Ovary (tissue), 10 donors: ENCODE data around the gene IFNA1. TPM values are rescaled to one million over a fixed set of nuclear protein-coding genes. Genes with fewer than 3 reads are reported as not detected.

Experiments
- DNase-seq, 5 donors: peaks; one replicate each; pipeline ENCODE4 v3.0.0-alpha.2; 2019 to 2020
- H3K27ac ChIP-seq, 2 donors: fragments of 200-600 bp; one replicate each; pipeline versions ENCODE4 v1.5.1 to v1.8.0; 2019 to 2022
- H3K27me3 ChIP-seq: fragments of 200-600 bp; one replicate; pipeline ENCODE4 v1.8.0; 2022
- H3K36me3 ChIP-seq: fragments of 200-600 bp; sonication (generic); one replicate; pipeline ENCODE4 v1.5.1; 2019
- H3K4me1 ChIP-seq: one replicate; pipeline ENCODE4 v1.8.1; 2013; ENCODE audit warnings: mild to moderate bottlenecking, moderate library complexity; ENCODE audit not compliant: insufficient read depth
- H3K4me3 ChIP-seq: fragments of 200-600 bp; sonication (generic); one replicate; pipeline ENCODE4 v1.5.1; 2017
- H3K9me3 ChIP-seq, 2 donors: fragments of 200-600 bp in 1 of 2; sonication (generic) in 1 of 2; one replicate each; pipeline versions ENCODE4 v1.5.1 to v1.8.1; 2013 to 2019; ENCODE audit warnings: mild to moderate bottlenecking in 1 of 2, moderate library complexity in 1 of 2
- CTCF ChIP-seq, 3 donors: fragments of 450-650 bp in 2 of 3; fragments of 200-600 bp in 1 of 3; IDR thresholded peaks; one replicate each; pipeline versions ENCODE4 v1.5.1 to v1.8.0; 2016 to 2022; ENCODE audit warnings: antibody characterized with exemption in 3 of 3, mild to moderate bottlenecking in 1 of 3
- EP300 ChIP-seq: sonication (generic); formaldehyde crosslinking; IDR thresholded peaks from one replicate; pipeline ENCODE4 v1.6.1; 2017; ENCODE audit warnings: antibody characterized with exemption
- POLR2A ChIP-seq: fragments of 450-650 bp; IDR thresholded peaks from one replicate; pipeline ENCODE4 v1.6.1; 2017; ENCODE audit warnings: antibody characterized with exemption, mild to moderate bottlenecking, moderate library complexity
- WGBS, 3 donors: extraction: QIAGEN DNeasy Blood & Tissue Kit in 1 of 3; methylation state at CpG; one replicate each; pipeline versions ENCODE4 v1.1.5 to v1.1.7; 2013 to 2017; 5-methylcytosine and 5-hydroxymethylcytosine counted together
- intact Hi-C, 4 donors: fragments of 100-400 bp; cut with DNase I; formaldehyde crosslinking; loops; one replicate each; pipeline versions ENCODE4 v1.11.0 to v1.15.1; 2022 to 2023
- long read RNA-seq, 3 donors: library from polyadenylated mRNA in 2 of 3; unstranded in 2 of 3; transcript quantifications; one replicate each; pipeline ENCODE4 v2.0.0 and lab custom pipeline, GENCODE V29; 2021 to 2026
- polyA plus RNA-seq, 2 donors: library from polyadenylated mRNA; stranded (reverse); fragments of 200-250 nt in 1 of 2; fragments of 350-450 nt in 1 of 2; fragmentation: Illumina TruSeq in 1 of 2; extraction: RNeasy Lipid Tissue Mini Kit (QIAGEN cat#74804) in 1 of 2; gene quantifications; one replicate each; pipeline ENCODE4 v1.2.3, GENCODE V29; 2013 to 2014
- total RNA-seq, 7 donors: library from RNA; depleted of rRNA in 2 of 7; stranded (reverse); fragments of >200 nt in 2 of 7; fragmentation: NEBNext Ultra II Directional in 3 of 7; extraction: Animal tissue kit (Norgen Biotek cat#: 25700) in 3 of 7; gene quantifications; one replicate each; pipeline versions ENCODE4 v1.1.0 to v1.2.4, GENCODE V29; 2016 to 2023
- donor health status: DM: no; HTN: no; CAD: no; lungs with moderate emphysema.
- donor health status: DM: no; HTN: no; CAD: no.
- donor health status: Bipolar disorder and iron deficiency.
- donor health status: DM: yes; HTN: yes; CAD: no.
- donor health status: DM: no; HTN: no; CAD: no.
- donor health status: DM: yes; HTN: yes; CAD: no.

The IFNA1 gene
- total RNA-seq (not detected), polyA plus RNA-seq (not detected)
- long read RNA-seq, donor 1: 0 reads
- long read RNA-seq, donor 2: 0 reads
- long read RNA-seq, donor 3: 0 reads

GRCh38 chr9:21440139-21440538, at the start of gene IFNA1:
Gene IFNA1 (plus strand): TSS chr9:21440439. CDS start chr9:21440508, 69 bp downstream.
- Histone ChIP-seq H3K36me3 (no peaks in the 10 kb centered on the region), H3K27me3 (no peaks in the 10 kb centered on the region), H3K4me1 (no peaks in the 10 kb centered on the region), H3K27ac (no peak within 1 kb of the TSS), H3K9me3 (no peaks in the 10 kb centered on the region), H3K4me3 (no peak within 1 kb of the TSS)
- intact Hi-C loops: no loop called here
- DNase-seq: no peak
- WGBS, 3 donors: 88 to 92% (median 89%) methylated on average over 4 of the region's 4 CpGs
- TF ChIP-seq CTCF (IDR thresholded peaks at IDR 0.05) (no peak), POLR2A (no peak), EP300 (no peak)

- H3K4me3 ChIP-seq: no peak overlapping the region
- no peaks in the 10 kb centered on the region for H3K9me3 ChIP-seq
- no peaks in the 10 kb centered on the region for H3K27me3 ChIP-seq
- WGBS, 3 donors: 77 to 88% (median 87%) methylated on average over 6 of the region's 6 CpGs
- TF ChIP-seq POLR2A (no peak), EP300 (no peak), CTCF (IDR thresholded peaks at IDR 0.05) (no peak)
- H3K4me1 ChIP-seq: no peaks in the 10 kb centered on the region
- no peaks in the 10 kb centered on the region for H3K36me3 ChIP-seq
- no peak for DNase-seq
- intact Hi-C loops: loop anchor here in 1 of 4 donors (10.0 kb wide), 1 partner anchor 67 kb away; no protein-coding TSS in a partner anchor
- H3K27ac ChIP-seq: no peak overlapping the region
These were observed 48.0 kb upstream of the IFNA1 start for GRCh38 chr9:21392270-21392669.

GRCh38 chr9:21395778-21396717, 44.2 kb upstream of the IFNA1 start:
- 6 to 7% (median 6%) methylated on average over 40 of the region's 40 CpGs for WGBS, 3 donors
- peak overlapping the region; percentile 37 for H3K4me3 ChIP-seq
- no peaks in the 10 kb centered on the region for H3K36me3 ChIP-seq
- intact Hi-C loops: loop anchor here in 3 of 4 donors (5.0 to 10.0 kb wide), 3 partner anchors 71 to 79 kb away; no protein-coding TSS in a partner anchor
- peak; percentile 19 to 58 (median 49) for DNase-seq
- TF ChIP-seq EP300 (no peak), CTCF (IDR thresholded peaks at IDR 0.05) (peak in 2 of 3 donors; percentile 57 to 58)
- H3K27ac ChIP-seq: no peak overlapping the region
- no peaks in the 10 kb centered on the region for H3K4me1 ChIP-seq
- H3K27me3 ChIP-seq: no peaks in the 10 kb centered on the region
- no peaks in the 10 kb centered on the region for H3K9me3 ChIP-seq

GRCh38 chr9:21398955-21399489, 41.2 kb upstream of the IFNA1 start:
- Histone ChIP-seq H3K4me1 (no peaks in the 10 kb centered on the region), H3K27me3 (no peaks in the 10 kb centered on the region), H3K36me3 (no peaks in the 10 kb centered on the region), H3K4me3 (no peak overlapping the region), H3K27ac (no peak overlapping the region), H3K9me3 (no peaks in the 10 kb centered on the region)
- no peak for DNase-seq
- intact Hi-C loops: loop anchor here in 3 of 4 donors (5.0 to 10.0 kb wide), 3 partner anchors 74 to 82 kb away; no protein-coding TSS in a partner anchor
- 74 to 90% (median 85%) methylated on average over 5 of the region's 5 CpGs for WGBS, 3 donors
- TF ChIP-seq POLR2A: no peak
- no peak for TF ChIP-seq EP300
- TF ChIP-seq CTCF (IDR thresholded peaks at IDR 0.05): no peak
